AG10803 (cell line): ENCODE results near the gene COG1.

Source experiments
- DNase-seq: peaks from one replicate; pipeline ENCODE4 v3.0.0; 2010; ENCODE audit warnings: low read depth
- H3K4me3 ChIP-seq: 2 replicates; pipeline ENCODE4 v1.5.1; 2011; ENCODE audit warnings: mild to moderate bottlenecking, low read length, control low read depth
- CTCF ChIP-seq: conservative IDR thresholded peaks from 2 replicates; pipeline ENCODE4 v1.5.1; 2011; ENCODE audit warnings: mild to moderate bottlenecking, low read length, control low read depth, inconsistent platforms

The COG1 gene

GRCh38 chr17:73201215-73202069 lies 8.6 kb downstream of the COG1 start:
- H3K4me3 ChIP-seq, result no peak overlapping the region
- no peak for DNase-seq
- TF ChIP-seq CTCF, result no peak

- no peak for DNase-seq
- TF ChIP-seq CTCF, result no peak
These were observed 10.4 kb downstream of the COG1 start for GRCh38 chr17:73203135-73203787.

DNA sequence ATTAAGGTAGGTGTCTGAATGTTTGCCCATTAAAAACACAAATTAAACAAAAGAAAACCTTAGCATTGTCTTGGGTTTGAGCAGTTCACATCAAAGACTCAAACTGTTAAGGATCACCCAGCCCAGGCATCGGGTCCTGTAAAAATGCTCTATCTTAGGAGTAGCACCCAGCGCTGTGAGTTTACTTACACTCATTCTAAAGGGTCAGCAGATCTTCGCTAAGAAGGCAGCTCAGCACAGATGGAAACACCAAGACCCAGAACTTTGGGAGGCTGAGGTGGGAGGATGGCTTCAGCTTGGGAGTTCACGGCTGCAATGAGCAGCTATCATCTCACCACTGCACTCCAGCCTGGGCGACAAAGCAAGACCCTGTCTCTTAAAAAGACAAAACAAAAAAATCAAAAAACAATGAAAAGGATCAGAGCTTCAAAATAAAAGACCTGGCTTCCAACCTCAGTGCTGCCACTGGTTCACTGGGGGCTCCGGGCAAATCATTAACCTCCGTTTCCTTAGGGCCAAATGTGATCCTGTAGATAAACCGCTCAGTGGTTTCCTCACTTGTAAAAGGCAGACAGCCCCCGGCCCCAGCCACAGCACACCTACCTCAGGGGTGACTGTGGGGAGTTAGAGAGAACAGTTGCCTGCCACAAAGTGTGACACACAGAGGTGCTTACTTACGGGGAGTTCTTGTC lies 11.1 kb downstream of the COG1 start:
- DNase-seq, result no peak
- no peak for TF ChIP-seq CTCF
- no peak overlapping the region for H3K4me3 ChIP-seq

More at GRCh38 chr17:73203135-73203787, 10.4 kb downstream of the COG1 start:
- no peak overlapping the region for H3K4me3 ChIP-seq

- DNase-seq, result no peak
- TF ChIP-seq CTCF, result no peak
- no peak overlapping the region for H3K4me3 ChIP-seq
These were observed 12.7 kb downstream of the COG1 start for GRCh38 chr17:73205459-73205961.

GRCh38 chr17:73208139-73208827 lies 15.4 kb downstream of the COG1 start:
- H3K4me3 ChIP-seq, result no peak overlapping the region
- no peak for TF ChIP-seq CTCF
- no peak for DNase-seq

- TF ChIP-seq CTCF, result no peak
- DNase-seq, result no peak
- no peak overlapping the region for H3K4me3 ChIP-seq
These were observed 16.6 kb downstream of the COG1 start for GRCh38 chr17:73209436-73209835.
